Loucy (cell line): ENCODE results near the gene CNTN5.

ENCODE experiments used
- H2AFZ ChIP-seq: fragments of 200-600 bp; sonication (generic); 2 replicates; pipeline ENCODE4 v1.6.0; 2016; ENCODE audit warnings: antibody characterized with exemption, mild to moderate bottlenecking, low read length, moderate library complexity
- H3F3A ChIP-seq: fragments of 200-600 bp; 2 replicates; pipeline ENCODE4 v1.6.0; 2016; ENCODE audit warnings: antibody characterized with exemption, low read depth, mild to moderate bottlenecking
- H3K27me3 ChIP-seq: fragments of 200-600 bp; sonication (generic); 2 replicates; pipeline ENCODE4 v1.6.1; 2014; ENCODE audit warnings: low read length, mild to moderate bottlenecking; ENCODE audit not compliant: insufficient read depth, poor library complexity, severe bottlenecking
- H3K36me3 ChIP-seq: fragments of 200-600 bp; sonication (generic); 2 replicates; pipeline ENCODE4 v1.6.1; 2016; ENCODE audit warnings: low read length; ENCODE audit not compliant: insufficient read depth
- H3K4me1 ChIP-seq: fragments of 200-600 bp; sonication (generic); 2 replicates; pipeline ENCODE4 v1.5.1; 2014; ENCODE audit warnings: low read length, mild to moderate bottlenecking; ENCODE audit not compliant: insufficient read depth, poor library complexity, severe bottlenecking
- H3K4me2 ChIP-seq: fragments of 200-600 bp; sonication (generic); 2 replicates; pipeline ENCODE4 v1.6.0; 2014; ENCODE audit warnings: antibody characterized with exemption, low read length, low read depth, mild to moderate bottlenecking; ENCODE audit not compliant: poor library complexity, severe bottlenecking
- H3K4me3 ChIP-seq: fragments of 200-600 bp; sonication (generic); 2 replicates; pipeline ENCODE4 v1.5.1; 2014; ENCODE audit warnings: low read length, mild to moderate bottlenecking, mixed read lengths; ENCODE audit not compliant: poor library complexity, severe bottlenecking
- H3K79me2 ChIP-seq: fragments of 200-600 bp; sonication (generic); 2 replicates; pipeline ENCODE4 v1.6.1; 2014; ENCODE audit warnings: low read length; ENCODE audit not compliant: insufficient read depth
- H3K9ac ChIP-seq: fragments of 200-600 bp; sonication (generic); 2 replicates; pipeline ENCODE4 v1.6.0; 2014; ENCODE audit warnings: mild to moderate bottlenecking, low read depth, low read length, moderate library complexity; ENCODE audit not compliant: poor library complexity, severe bottlenecking
- H3K9me2 ChIP-seq: fragments of 200-600 bp; sonication (generic); replicated peaks from 2 replicates; pipeline ENCODE4 v1.6.1; 2016; ENCODE audit warnings: low read depth, low read length, mixed read lengths
- H3K9me3 ChIP-seq: fragments of 200-600 bp; sonication (generic); 2 replicates; pipeline ENCODE4 v1.6.1; 2014; ENCODE audit warnings: mild to moderate bottlenecking, antibody characterized with exemption, low read length, low read depth; ENCODE audit not compliant: insufficient read depth
- H4K20me1 ChIP-seq: fragments of 200-600 bp; sonication (generic); 2 replicates; pipeline ENCODE4 v1.6.0; 2014; ENCODE audit warnings: antibody characterized with exemption, low read length, mild to moderate bottlenecking; ENCODE audit not compliant: insufficient read depth, poor library complexity, severe bottlenecking
- CTCF ChIP-seq: fragments of 200-600 bp; sonication (generic); conservative IDR thresholded peaks from 2 replicates; pipeline ENCODE4 v1.5.1; 2014; ENCODE audit warnings: mild to moderate bottlenecking, antibody characterized with exemption, low read length
- EZH2phosphoT487 ChIP-seq: fragments of 200-600 bp; IDR thresholded peaks from 2 replicates; pipeline ENCODE4 v1.6.1; 2018; ENCODE audit warnings: antibody characterized with exemption, mild to moderate bottlenecking, moderate library complexity, borderline replicate concordance

Gene CNTN5

GRCh38 chr11:100336873-100337272, 1316.1 kb downstream of the CNTN5 start:
- H2AFZ ChIP-seq = no peak overlapping the region
- no peak overlapping the region for H3K9ac ChIP-seq
- no peaks in the 10 kb centered on the region for H3K9me2 ChIP-seq
- peaks cover 2% of the 10 kb centered on the region; the same call in 1 of the 2 replicates for H3K9me3 ChIP-seq
- TF ChIP-seq EZH2phosphoT487 (no peak), CTCF (no peak)
- H3K4me1 ChIP-seq = no peaks in the 10 kb centered on the region
- no peaks in the 10 kb centered on the region for H3K36me3 ChIP-seq
- no peaks in the 10 kb centered on the region for H3F3A ChIP-seq
- no peaks in the 10 kb centered on the region for H3K27me3 ChIP-seq
- H3K4me3 ChIP-seq = no peak overlapping the region
- H4K20me1 ChIP-seq = no peaks in the 10 kb centered on the region
- H3K4me2 ChIP-seq = no peak overlapping the region
- no peaks in the 10 kb centered on the region for H3K79me2 ChIP-seq

GRCh38 chr11:100338144-100338840, 1317.5 kb downstream of the CNTN5 start:
- H3K4me3 ChIP-seq = no peak overlapping the region
- no peak for TF ChIP-seq EZH2phosphoT487
- no peak for TF ChIP-seq CTCF
- no peaks in the 10 kb centered on the region for H4K20me1 ChIP-seq
- no peaks in the 10 kb centered on the region for H3K27me3 ChIP-seq
- H3K4me1 ChIP-seq = no peaks in the 10 kb centered on the region
- H3K9ac ChIP-seq = no peak overlapping the region
- H3K79me2 ChIP-seq = no peaks in the 10 kb centered on the region
- H2AFZ ChIP-seq = no peak overlapping the region
- H3K4me2 ChIP-seq = no peak overlapping the region
- no peaks in the 10 kb centered on the region for H3K36me3 ChIP-seq
- H3F3A ChIP-seq = no peaks in the 10 kb centered on the region
- H3K9me3 ChIP-seq = peaks cover 2% of the 10 kb centered on the region; the same call in 1 of the 2 replicates
- H3K9me2 ChIP-seq = no peaks in the 10 kb centered on the region

GRCh38 chr11:100340466-100341319, 1319.9 kb downstream of the CNTN5 start:
- Histone ChIP-seq H3K4me1 (no peaks in the 10 kb centered on the region), H4K20me1 (no peaks in the 10 kb centered on the region), H3K9ac (no peak overlapping the region), H3K27me3 (no peaks in the 10 kb centered on the region), H3K4me3 (no peak overlapping the region), H2AFZ (no peak overlapping the region), H3F3A (no peaks in the 10 kb centered on the region), H3K79me2 (no peaks in the 10 kb centered on the region), H3K9me3 (peaks cover 2% of the 10 kb centered on the region; the same call in 1 of the 2 replicates), H3K4me2 (no peak overlapping the region), H3K36me3 (no peaks in the 10 kb centered on the region), H3K9me2 (no peaks in the 10 kb centered on the region)
- TF ChIP-seq CTCF (no peak), EZH2phosphoT487 (no peak)
